Panc1 (cell line): ENCODE results near the gene DBX1. TPM values are rescaled to one million over a fixed set of nuclear protein-coding genes. Genes with fewer than 3 reads are reported as not detected.

Experiments used
- ATAC-seq: fragments of 200-7000 bp; cut with Tn5 transposase; 2 replicates; pipeline ENCODE4 v1.9.1; 2020; ENCODE audit warnings: mild to moderate bottlenecking, moderate library complexity
- BruUV-seq: library from RNA; stranded (reverse); fragments of 400-500 nt; replicated peaks from 2 replicates; lab custom pipeline; 2021; lab: Mats Ljungman, UMichigan
- CTCF ChIA-PET: fragments of 300-600 bp; sonication (Branson Sonifier 250); formaldehyde crosslinking; loops from one replicate; lab custom pipeline; 2022; ENCODE audit warnings: antibody characterized with exemption; lab: Charles Lee
- POLR2A ChIA-PET: fragments of 300-600 bp; sonication (Branson Sonifier 250); formaldehyde crosslinking; loops from one replicate; lab custom pipeline; 2022; ENCODE audit warnings: antibody characterized with exemption; lab: Charles Lee
- DNase-seq: peaks from one replicate; pipeline ENCODE4 v3.0.0-alpha.2; 2010; ENCODE audit warnings: low read depth, low spot score
- H3K27ac ChIP-seq: 2 replicates; pipeline ENCODE4 v1.5.1; 2011; ENCODE audit warnings: mild to moderate bottlenecking, low read length, inconsistent platforms
- H3K27me3 ChIP-seq: fragments of 200-500 bp; sonication (Bioruptor generic); 2 replicates; pipeline ENCODE4 v1.6.0; 2014; ENCODE audit warnings: low read length, inconsistent platforms; ENCODE audit not compliant: control insufficient read depth, insufficient read depth
- H3K36me3 ChIP-seq: fragments of 200-500 bp; sonication (Bioruptor generic); 2 replicates; pipeline ENCODE4 v1.5.1; 2014; ENCODE audit warnings: inconsistent platforms, mild to moderate bottlenecking, low read length, moderate library complexity; ENCODE audit not compliant: control insufficient read depth, insufficient read depth
- H3K4me1 ChIP-seq: 2 replicates; pipeline ENCODE4 v1.5.1; 2011; ENCODE audit warnings: inconsistent platforms, mild to moderate bottlenecking, low read length, moderate library complexity; ENCODE audit not compliant: control insufficient read depth, insufficient read depth
- H3K4me3 ChIP-seq, 2 experiments: 2 replicates each; pipeline ENCODE4 v1.5.1; 2011 to 2012; ENCODE audit warnings: low read depth in 2 of 2, low read length in 2 of 2, mild to moderate bottlenecking in 2 of 2, inconsistent platforms in 1 of 2, moderate library complexity in 1 of 2
- H3K9me3 ChIP-seq: fragments of 200-500 bp; sonication (Bioruptor generic); 2 replicates; pipeline ENCODE4 v1.5.1; 2014; ENCODE audit warnings: low read depth, mild to moderate bottlenecking, inconsistent platforms, low read length, moderate library complexity; ENCODE audit not compliant: control insufficient read depth, insufficient read depth
- POLR2AphosphoS5 ChIP-seq: IDR thresholded peaks from 2 replicates; pipeline ENCODE4 v1.6.1; 2012; ENCODE audit warnings: mild to moderate bottlenecking, low read depth, low read length, moderate library complexity
- REST ChIP-seq, 2 experiments: IDR thresholded peaks; 2 replicates each; pipeline ENCODE4 v1.6.1; 2011 to 2012; ENCODE audit warnings: low read depth in 2 of 2, control low read depth in 1 of 2, low read length in 1 of 2, mild to moderate bottlenecking in 1 of 2, moderate library complexity in 1 of 2; ENCODE audit not compliant: insufficient read depth in 1 of 2
- SIN3A ChIP-seq: IDR thresholded peaks from 2 replicates; pipeline ENCODE4 v1.6.1; 2012; ENCODE audit warnings: low read depth, mild to moderate bottlenecking, low read length, moderate library complexity, borderline replicate concordance; ENCODE audit not compliant: insufficient read depth
- TCF7L2 ChIP-seq: IDR thresholded peaks from 2 replicates; pipeline ENCODE4 v1.6.1; 2011; ENCODE audit warnings: mild to moderate bottlenecking, low read depth, low read length, inconsistent platforms
- in situ Hi-C: cut with HindIII; loops from 2 replicates; pipeline ENCODE4 v1.10.0; 2016; ENCODE audit warnings: low sequenced_read_pairs, low pct_unique_long_range_greater_than_20kb
- intact Hi-C: fragments of 100-400 bp; cut with micrococcal nuclease; formaldehyde crosslinking; loops from one replicate; pipeline ENCODE4 v1.10.0; 2022; ENCODE audit not compliant: unreplicated experiment
- total RNA-seq: library from RNA; stranded (reverse); gene quantifications from one replicate; pipeline ENCODE4 v1.2.1, GENCODE V29; 2021; ENCODE audit not compliant: unreplicated experiment
- TF ChIP-seq, protein P1 (sequence below): fragments of 450-650 bp; IDR thresholded peaks from 2 replicates; pipeline ENCODE4 v1.5.1; 2017; ENCODE audit warnings: mild to moderate bottlenecking

The DBX1 gene
- total RNA-seq, 1 experiment from 2014 or later: not detected

DNA sequence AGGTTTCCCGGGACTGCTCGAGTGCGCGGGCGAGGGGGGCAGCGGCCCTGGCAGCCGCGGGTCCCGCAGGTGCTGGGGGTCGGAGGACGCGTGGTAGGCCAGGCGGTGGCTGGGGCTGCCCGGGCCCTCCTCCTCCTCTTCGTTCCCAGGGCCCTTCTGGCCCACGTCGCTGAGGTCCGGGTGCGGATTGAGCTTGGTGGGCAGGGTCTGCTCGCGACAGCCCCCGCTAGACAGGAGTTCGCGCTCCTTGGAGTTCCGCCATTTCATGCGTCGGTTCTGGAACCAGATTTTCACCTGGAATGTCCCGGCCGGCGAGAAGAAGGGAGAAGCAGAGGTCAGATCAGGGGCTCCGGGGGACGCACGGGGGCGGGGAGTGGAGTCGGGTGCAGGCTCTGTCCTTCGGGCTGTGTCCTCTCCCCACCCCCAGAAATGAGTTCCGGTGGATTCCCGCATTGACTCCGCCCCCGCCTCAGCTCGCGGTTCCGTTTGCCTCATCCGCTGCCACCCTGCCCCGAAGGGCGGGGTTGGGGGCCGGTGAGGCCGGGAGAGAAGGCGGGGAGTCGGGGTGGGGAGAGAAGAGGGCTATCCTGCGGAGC, 3.9 kb downstream of the DBX1 start:
- H3K36me3 ChIP-seq: no peaks in the 10 kb centered on the region
- in situ Hi-C loops (no loop called here), intact Hi-C loops (no loop called here)
- peaks cover 14% of the 10 kb centered on the region for H3K27me3 ChIP-seq
- DNase-seq (no peak), ATAC-seq (no peak)
- no TSS peak for BruUV-seq
- ChIA-PET CTCF (no interaction called here), POLR2A (no interaction called here)
- H3K27ac ChIP-seq: no peak overlapping the region
- no peak for TF ChIP-seq SIN3A
- no peak for TF ChIP-seq REST (IDR thresholded peaks at IDR 0.05; ENCODE audit: insufficient read depth in 1 of 2, low read depth in 2 of 2, low read length in 1 of 2)
- TF ChIP-seq POLR2AphosphoS5: no peak
- TF ChIP-seq, protein P1, sequence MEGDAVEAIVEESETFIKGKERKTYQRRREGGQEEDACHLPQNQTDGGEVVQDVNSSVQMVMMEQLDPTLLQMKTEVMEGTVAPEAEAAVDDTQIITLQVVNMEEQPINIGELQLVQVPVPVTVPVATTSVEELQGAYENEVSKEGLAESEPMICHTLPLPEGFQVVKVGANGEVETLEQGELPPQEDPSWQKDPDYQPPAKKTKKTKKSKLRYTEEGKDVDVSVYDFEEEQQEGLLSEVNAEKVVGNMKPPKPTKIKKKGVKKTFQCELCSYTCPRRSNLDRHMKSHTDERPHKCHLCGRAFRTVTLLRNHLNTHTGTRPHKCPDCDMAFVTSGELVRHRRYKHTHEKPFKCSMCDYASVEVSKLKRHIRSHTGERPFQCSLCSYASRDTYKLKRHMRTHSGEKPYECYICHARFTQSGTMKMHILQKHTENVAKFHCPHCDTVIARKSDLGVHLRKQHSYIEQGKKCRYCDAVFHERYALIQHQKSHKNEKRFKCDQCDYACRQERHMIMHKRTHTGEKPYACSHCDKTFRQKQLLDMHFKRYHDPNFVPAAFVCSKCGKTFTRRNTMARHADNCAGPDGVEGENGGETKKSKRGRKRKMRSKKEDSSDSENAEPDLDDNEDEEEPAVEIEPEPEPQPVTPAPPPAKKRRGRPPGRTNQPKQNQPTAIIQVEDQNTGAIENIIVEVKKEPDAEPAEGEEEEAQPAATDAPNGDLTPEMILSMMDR: no peak
- no peak for TF ChIP-seq TCF7L2
- no peak overlapping the region for H3K4me3 ChIP-seq
- no peaks in the 10 kb centered on the region for H3K9me3 ChIP-seq
- no peaks in the 10 kb centered on the region for H3K4me1 ChIP-seq

DNA sequence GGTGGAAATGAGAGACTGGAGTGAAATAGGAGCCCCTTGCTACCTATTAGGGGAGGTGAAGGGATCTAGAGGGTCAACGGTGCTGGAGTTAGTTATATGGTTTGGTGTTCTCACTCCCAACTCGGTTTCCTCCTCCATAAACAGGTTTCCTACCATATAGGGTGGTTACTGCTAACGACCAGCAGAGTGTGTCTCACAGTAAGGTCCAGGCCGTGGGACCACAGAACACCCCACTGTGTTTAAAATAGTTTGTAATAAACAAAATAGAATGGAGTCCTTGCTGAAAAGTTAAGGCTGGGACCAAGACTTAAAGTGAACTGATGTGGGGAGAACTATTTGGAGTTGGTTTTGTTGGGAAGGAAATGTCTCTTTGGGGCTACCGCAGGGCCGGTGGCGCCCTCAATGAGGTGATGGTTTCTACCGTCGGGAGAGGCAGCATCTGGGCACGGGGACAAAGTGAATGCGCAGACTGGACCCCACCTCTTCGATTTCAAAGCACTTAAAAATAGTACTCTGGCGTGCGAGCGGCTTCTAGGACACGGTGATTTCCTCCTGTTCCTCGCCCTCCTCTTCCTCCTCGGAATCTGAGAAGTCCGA, 4.5 kb downstream of the DBX1 start:
- ATAC-seq: no peak
- no peak overlapping the region for H3K27ac ChIP-seq
- no peak overlapping the region for H3K4me3 ChIP-seq
- ChIA-PET CTCF (no interaction called here), POLR2A (no interaction called here)
- BruUV-seq: no TSS peak
- in situ Hi-C loops: no loop called here
- H3K4me1 ChIP-seq: no peaks in the 10 kb centered on the region
- no peaks in the 10 kb centered on the region for H3K9me3 ChIP-seq
- TF ChIP-seq REST (IDR thresholded peaks at IDR 0.05; ENCODE audit: insufficient read depth in 1 of 2, low read depth in 2 of 2, low read length in 1 of 2) (no peak), POLR2AphosphoS5 (no peak), SIN3A (no peak), TCF7L2 (no peak)
- TF ChIP-seq, protein P1: no peak
- intact Hi-C loops: no loop called here
- H3K27me3 ChIP-seq: peaks cover 13% of the 10 kb centered on the region
- H3K36me3 ChIP-seq: no peaks in the 10 kb centered on the region
- DNase-seq: no peak
